H1 (cell line): ENCODE measurements around the gene MOV10L1. TPM values are rescaled to one million over a fixed set of nuclear protein-coding genes. Genes with fewer than 3 reads are reported as not detected.

Experiments
- CTCF ChIA-PET: fragments of 300-600 bp; sonication (Branson Sonifier 250); formaldehyde crosslinking; loops from one replicate; lab custom pipeline; 2021; ENCODE audit not compliant: partially characterized antibody; lab: Charles Lee
- POLR2A ChIA-PET: fragments of 300-600 bp; sonication (Branson Sonifier 250); formaldehyde crosslinking; loops from one replicate; lab custom pipeline; 2021; ENCODE audit warnings: inconsistent platforms; ENCODE audit not compliant: partially characterized antibody; lab: Charles Lee
- DNase-seq, 2 experiments: peaks; one replicate each; pipeline versions ENCODE4 v3.0.0 to v3.0.0-alpha.2; 2010 to 2022; ENCODE audit warnings: low spot score in 2 of 2, low read depth in 1 of 2, mixed read lengths in 1 of 2
- FAIRE-seq: peaks from 2 replicates; lab custom pipeline; 2011; peaks lifted over from hg19 to GRCh38; lab: Jason Lieb, UNC
- H2AFZ ChIP-seq: 2 replicates; pipeline ENCODE4 v1.8.1; 2012; ENCODE audit warnings: low read length, inconsistent platforms
- H2AK5ac ChIP-seq: 2 replicates; pipeline ENCODE4 v1.6.1; 2013; ENCODE audit warnings: low read depth, low read length
- H2BK120ac ChIP-seq: replicated peaks from 2 replicates; pipeline ENCODE3; 2013; ENCODE audit warnings: low read depth, low read length, inconsistent platforms
- H2BK12ac ChIP-seq: 2 replicates; pipeline ENCODE4 v1.6.1; 2013; ENCODE audit warnings: low read depth, low read length
- H2BK15ac ChIP-seq: 2 replicates; pipeline ENCODE4 v1.6.1; 2013; ENCODE audit warnings: low read length
- H2BK20ac ChIP-seq: 2 replicates; pipeline ENCODE4 v1.6.1; 2013; ENCODE audit warnings: low read length
- H2BK5ac ChIP-seq: 2 replicates; pipeline ENCODE4 v1.6.1; 2013; ENCODE audit warnings: low read depth, low read length
- H3K14ac ChIP-seq: 2 replicates; pipeline ENCODE4 v1.6.1; 2013; ENCODE audit warnings: inconsistent platforms; ENCODE audit not compliant: insufficient read length
- H3K18ac ChIP-seq: 2 replicates; pipeline ENCODE4 v1.6.1; 2013; ENCODE audit warnings: low read length; ENCODE audit errors: extremely low read depth
- H3K23ac ChIP-seq: 2 replicates; pipeline ENCODE4 v1.6.1; 2013; ENCODE audit warnings: inconsistent platforms; ENCODE audit not compliant: insufficient read length
- H3K23me2 ChIP-seq: 2 replicates; pipeline ENCODE4 v1.6.1; 2013; ENCODE audit warnings: low read depth, low read length
- H3K27ac ChIP-seq: 2 replicates; pipeline ENCODE4 v1.6.1; 2011; ENCODE audit warnings: low read depth, low read length, inconsistent platforms
- H3K27me3 ChIP-seq, 4 experiments: replicated peaks in 1 of 4; 1 replicate in 1 of 4; 2 replicates in 3 of 4; pipeline versions ENCODE4 v1.6.1 to v1.8.1; 2011 to 2013; ENCODE audit warnings: low read length in 3 of 4, mild to moderate bottlenecking in 3 of 4, inconsistent platforms in 2 of 4, mixed read lengths in 2 of 4, moderate library complexity in 1 of 4; ENCODE audit not compliant: control insufficient read depth in 3 of 4, insufficient read depth in 3 of 4; ENCODE audit errors: extremely low read depth in 1 of 4
- H3K36me3 ChIP-seq, 4 experiments: 2 replicates each; pipeline versions ENCODE4 v1.6.1 to v1.8.1; 2011 to 2013; ENCODE audit warnings: mild to moderate bottlenecking in 4 of 4, low read length in 3 of 4, moderate library complexity in 2 of 4, control low read depth in 1 of 4, inconsistent platforms in 1 of 4; ENCODE audit not compliant: insufficient read depth in 4 of 4, control insufficient read depth in 2 of 4
- H3K4ac ChIP-seq: replicated peaks from 2 replicates; pipeline ENCODE3; 2013; ENCODE audit warnings: low read length, low read depth, mixed read lengths, inconsistent platforms; ENCODE audit not compliant: insufficient read length
- H3K4me1 ChIP-seq, 4 experiments: replicated peaks in 1 of 4; 1 replicate in 1 of 4; 2 replicates in 3 of 4; pipeline versions ENCODE4 v1.6.1 to v1.8.1; 2011 to 2013; ENCODE audit warnings: low read length in 3 of 4, inconsistent platforms in 2 of 4, mixed read lengths in 1 of 4; ENCODE audit not compliant: insufficient read depth in 4 of 4, control insufficient read depth in 3 of 4
- H3K4me2 ChIP-seq, 2 experiments: 2 replicates each; pipeline versions ENCODE4 v1.6.1 to v1.8.1; 2011 to 2013; ENCODE audit warnings: low read depth in 2 of 2, low read length in 2 of 2, control low read depth in 1 of 2, inconsistent platforms in 1 of 2, mild to moderate bottlenecking in 1 of 2; ENCODE audit not compliant: insufficient read depth in 1 of 2
- H3K4me3 ChIP-seq, 4 experiments: fragments of 200-600, 300-600 bp in 1 of 4; sonication (generic), shearing (Covaris generic), sonication (Bioruptor Twin) in 1 of 4; 2 replicates each; pipeline versions ENCODE4 v1.5.1 to v1.8.1; 2011 to 2016; ENCODE audit warnings: low read length in 4 of 4, low read depth in 3 of 4, control low read depth in 2 of 4, inconsistent platforms in 2 of 4, mild to moderate bottlenecking in 2 of 4, mixed read lengths in 1 of 4, moderate library complexity in 1 of 4; ENCODE audit not compliant: insufficient read depth in 2 of 4; ENCODE audit errors: extremely low read depth in 1 of 4
- H3K56ac ChIP-seq: replicated peaks from 2 replicates; pipeline ENCODE3; 2013; ENCODE audit warnings: low read depth, mild to moderate bottlenecking, mixed read lengths, low read length, inconsistent platforms; ENCODE audit not compliant: insufficient read length
- H3K79me1 ChIP-seq: 2 replicates; pipeline ENCODE4 v1.6.1; 2013; ENCODE audit warnings: low read depth, low read length, control low read depth
- H3K79me2 ChIP-seq, 2 experiments: 2 replicates each; pipeline versions ENCODE4 v1.6.1 to v1.8.1; 2012 to 2013; ENCODE audit warnings: low read length in 2 of 2, mild to moderate bottlenecking in 2 of 2, inconsistent platforms in 1 of 2; ENCODE audit not compliant: insufficient read depth in 2 of 2, control insufficient read depth in 1 of 2
- H3K9ac ChIP-seq, 4 experiments: replicated peaks in 1 of 4; 1 replicate in 1 of 4; 2 replicates in 3 of 4; pipeline versions ENCODE4 v1.6.1 to v1.8.1; 2011 to 2013; ENCODE audit warnings: low read depth in 3 of 4, low read length in 3 of 4, control low read depth in 2 of 4, mild to moderate bottlenecking in 2 of 4, moderate library complexity in 2 of 4, inconsistent platforms in 1 of 4; ENCODE audit errors: extremely low read depth in 1 of 4
- H3K9me3 ChIP-seq, 2 experiments: 2 replicates each; pipeline versions ENCODE4 v1.6.1 to v1.8.1; 2012 to 2013; ENCODE audit warnings: mild to moderate bottlenecking in 2 of 2, moderate library complexity in 2 of 2, control low read depth in 1 of 2, inconsistent platforms in 1 of 2, low read depth in 1 of 2, low read length in 1 of 2, mixed read lengths in 1 of 2; ENCODE audit not compliant: insufficient read depth in 2 of 2
- H4K20me1 ChIP-seq, 2 experiments: replicated peaks in 1 of 2; 2 replicates each; pipeline versions ENCODE3 to v1.8.1; 2011 to 2013; ENCODE audit warnings: inconsistent platforms in 2 of 2, low read length in 2 of 2, mild to moderate bottlenecking in 1 of 2; ENCODE audit not compliant: insufficient read depth in 2 of 2, control insufficient read depth in 1 of 2
- H4K5ac ChIP-seq: 2 replicates; pipeline ENCODE4 v1.6.1; 2013; ENCODE audit warnings: low read length, low read depth, mixed read lengths, inconsistent platforms; ENCODE audit not compliant: insufficient read length
- H4K8ac ChIP-seq: 2 replicates; pipeline ENCODE4 v1.8.0; 2013; ENCODE audit warnings: mild to moderate bottlenecking, moderate library complexity, low read length, inconsistent platforms; ENCODE audit not compliant: insufficient read depth; ENCODE audit errors: extremely low read depth
- H4K91ac ChIP-seq: replicated peaks from 2 replicates; pipeline ENCODE3; 2013; ENCODE audit warnings: low read length, mixed read lengths, inconsistent platforms; ENCODE audit not compliant: insufficient read length
- BRCA1 ChIP-seq: IDR thresholded peaks from 2 replicates; pipeline ENCODE4 v1.6.1; 2012; ENCODE audit warnings: low read depth, low read length, improper control_type of control experiment
- GTF2F1 ChIP-seq: IDR thresholded peaks from 2 replicates; pipeline ENCODE4 v1.6.1; 2012; ENCODE audit warnings: low read depth, low read length, improper control_type of control experiment, borderline replicate concordance
- NRF1 ChIP-seq: IDR thresholded peaks from 2 replicates; pipeline ENCODE4 v1.6.1; 2011; ENCODE audit warnings: mild to moderate bottlenecking, low read depth, low read length, improper control_type of control experiment
- RXRA ChIP-seq: IDR thresholded peaks from 2 replicates; pipeline ENCODE4 v1.6.1; 2011; ENCODE audit warnings: low read depth, mild to moderate bottlenecking, low read length, moderate library complexity; ENCODE audit not compliant: insufficient read depth
- SIX5 ChIP-seq: IDR thresholded peaks from 2 replicates; pipeline ENCODE4 v1.6.1; 2011; ENCODE audit warnings: mild to moderate bottlenecking, low read depth, low read length
- SP2 ChIP-seq: IDR thresholded peaks from 2 replicates; pipeline ENCODE4 v1.6.1; 2012; ENCODE audit warnings: mild to moderate bottlenecking, low read length, inconsistent platforms
- TCF12 ChIP-seq: IDR thresholded peaks from 2 replicates; pipeline ENCODE4 v1.6.1; 2011; ENCODE audit warnings: low read depth, mild to moderate bottlenecking, low read length
- WGBS, 2 experiments: shearing (Covaris generic) in 1 of 2; methylation state at CpG; one replicate each; pipeline versions ENCODE4 v1.1.6 to v1.1.7; 2013 to 2015; ENCODE audit warnings: low lambda C conversion rate in 2 of 2, mixed read lengths in 2 of 2, inconsistent platforms in 1 of 2, low coverage in 1 of 2, missing lambda C conversion rate in 1 of 2; ENCODE audit not compliant: insufficient replicate concordance in 2 of 2, insufficient coverage in 1 of 2, insufficient read length in 1 of 2; ENCODE audit errors: extremely low coverage in 1 of 2, missing lambda C conversion rate in 1 of 2; 5-methylcytosine and 5-hydroxymethylcytosine counted together
- polyA plus RNA-seq, 7 experiments: library from polyadenylated mRNA; depleted of rRNA in 3 of 7; stranded (reverse) in 5 of 7; unstranded in 2 of 7; fragments of >200 nt in 5 of 7; fragments of 200-250 nt in 2 of 7; gene quantifications; 1 replicate in 5 of 7; 2 replicates in 1 of 7; 4 replicates in 1 of 7; pipeline versions ENCODE4 v1.2.1 to v1.2.3, GENCODE V29; 2011 to 2013; ENCODE audit warnings: missing spikeins in 2 of 7, mixed read lengths in 2 of 7
- total RNA-seq: library from RNA; stranded (reverse); fragmentation: NEBNext Ultra II Directional; extraction: Animal tissue kit (Norgen Biotek cat#: 25700); gene quantifications from 2 replicates; pipeline ENCODE4 v1.2.1, GENCODE V29; 2021

Gene MOV10L1
- total and polyA plus RNA-seq, 2 of the 8 experiments (the other 6 are each of a cell fraction or from before 2014, with no cell fraction given): 0.32 TPM; not detected in 1

DNA sequence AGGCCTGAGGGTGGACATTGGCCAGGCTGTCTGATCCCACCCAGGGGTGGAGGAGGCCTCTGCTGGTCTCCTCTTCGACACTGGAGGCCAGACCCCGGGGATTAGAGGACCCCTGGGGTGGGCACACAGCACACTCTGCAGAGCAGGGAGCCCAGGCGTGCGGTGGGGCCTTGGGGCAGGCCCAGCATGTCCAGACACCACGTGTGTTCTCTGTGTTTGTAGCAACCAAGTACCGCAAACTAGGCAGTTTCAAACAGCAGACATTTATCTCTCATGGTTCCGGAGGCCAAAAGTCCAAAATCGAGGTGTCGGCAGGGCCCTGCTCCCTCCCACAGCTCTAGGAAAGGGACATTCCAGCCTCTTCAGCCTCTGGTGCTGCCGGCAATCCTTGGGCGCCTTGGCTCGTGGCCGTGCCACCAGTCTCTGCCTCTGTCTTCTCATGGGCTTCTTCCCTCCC is 82.2 kb downstream of the MOV10L1 start:
- Histone ChIP-seq H2BK5ac (no peak overlapping the region), H3K14ac (no peak overlapping the region), H2BK15ac (peak overlapping the region; percentile 5; the same call in 1 of the 2 replicates), H3K4me3 (no peak overlapping the region), H3K9ac (no peak overlapping the region), H3K79me1 (no peaks in the 10 kb centered on the region), H2BK20ac (no peak overlapping the region), H2BK12ac (0 out of 2 replicates have a peak overlapping the region, but pooled peaks have one; percentile 50), H3K27ac (no peak overlapping the region), H3K56ac (no peak overlapping the region), H3K79me2 (no peaks in the 10 kb centered on the region), H2AK5ac (no peak overlapping the region), H2AFZ (no peak overlapping the region), H2BK120ac (no peak overlapping the region), H4K5ac (no peak overlapping the region), H3K4ac (no peak overlapping the region), H3K9me3 (no peaks in the 10 kb centered on the region), H3K23me2 (peaks cover 5% of the 10 kb centered on the region; the same call in 1 of the 2 replicates), H3K4me2 (no peak overlapping the region), H3K27me3 (peaks cover 4 to 25% (median 16%) of the 10 kb centered on the region in 4 experiments), H4K91ac (no peak overlapping the region)
- 85% methylated on average over 13 of the region's 13 CpGs; no CpG with 5 or more reads in 1 of the 2 experiments for WGBS, 2 experiments
- ChIA-PET CTCF (interaction anchor here (1.0 to 2.4 kb wide), 5 partner anchors 10 to 70 kb away, joined by 3 to 9 read pairs (median 5); no protein-coding TSS in a partner anchor), POLR2A (no interaction called here)
- no peak for FAIRE-seq
- DNase-seq: no peak
- no peak for TF ChIP-seq SIX5
- TF ChIP-seq RXRA: no peak
- no peak for TF ChIP-seq SP2
- TF ChIP-seq GTF2F1: no peak
- TF ChIP-seq NRF1: no peak
- TF ChIP-seq BRCA1: no peak
- TF ChIP-seq TCF12: no peak
- TF ChIP-seq, all 59 proteins: peak for 0
- H3K23ac ChIP-seq: no peak overlapping the region
- peaks cover 0 to 3% of the 10 kb centered on the region in 2 experiments for H4K20me1 ChIP-seq
- no peak overlapping the region for H4K8ac ChIP-seq
- peaks cover 0 to 9% (median 0%) of the 10 kb centered on the region in 4 experiments; a peak in 2 of 7 replicates for H3K4me1 ChIP-seq
- no peaks in the 10 kb centered on the region for H3K36me3 ChIP-seq
- no peak overlapping the region for H3K18ac ChIP-seq
